Measurements from ENCODE around the gene PTBP2. TPM values are rescaled to one million over a fixed set of nuclear protein-coding genes. Genes with fewer than 3 reads are reported as not detected.

Gene PTBP2
- total RNA-seq, 2 experiments from 2014 or later: 12.4 TPM

DNA sequence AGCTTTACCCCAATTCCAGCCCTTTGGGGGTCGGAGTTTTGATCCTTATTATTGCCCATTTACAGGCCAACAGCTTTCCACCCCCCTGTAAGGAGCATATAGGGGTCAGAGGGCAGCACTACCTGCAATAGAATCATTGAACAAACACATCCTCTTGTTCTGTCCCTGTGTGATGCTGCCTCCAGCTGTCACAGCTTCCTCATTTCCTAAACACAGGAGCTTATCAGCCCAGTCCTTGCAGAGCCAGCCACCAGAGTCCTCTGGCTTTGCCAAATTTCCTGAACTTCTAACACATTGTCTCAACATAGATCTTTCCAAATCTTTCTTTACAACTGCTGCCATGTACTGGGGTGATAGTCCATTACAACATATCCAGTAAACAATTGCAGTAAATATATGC lies 32.8 kb upstream of the PTBP2 start:
- Mint-ChIP-seq H3K27ac (no peak overlapping the region), H3K9me3 (no peaks in the 10 kb centered on the region), H3K27me3 (no peaks in the 10 kb centered on the region), H3K4me3 (no peak overlapping the region), H3K36me3 (ENCODE audit: low read depth) (no peaks in the 10 kb centered on the region), H3K4me1 (ENCODE audit: low read depth) (no peaks in the 10 kb centered on the region)
- intact Hi-C loops (cut with micrococcal nuclease): no loop called here
- ChIA-PET POLR2A (no interaction called here), CTCF (no interaction called here)
- no peak for ATAC-seq
- no peak for DNase-seq
- no peak for TF ChIP-seq CTCF (IDR thresholded peaks at IDR 0.05)

DNA sequence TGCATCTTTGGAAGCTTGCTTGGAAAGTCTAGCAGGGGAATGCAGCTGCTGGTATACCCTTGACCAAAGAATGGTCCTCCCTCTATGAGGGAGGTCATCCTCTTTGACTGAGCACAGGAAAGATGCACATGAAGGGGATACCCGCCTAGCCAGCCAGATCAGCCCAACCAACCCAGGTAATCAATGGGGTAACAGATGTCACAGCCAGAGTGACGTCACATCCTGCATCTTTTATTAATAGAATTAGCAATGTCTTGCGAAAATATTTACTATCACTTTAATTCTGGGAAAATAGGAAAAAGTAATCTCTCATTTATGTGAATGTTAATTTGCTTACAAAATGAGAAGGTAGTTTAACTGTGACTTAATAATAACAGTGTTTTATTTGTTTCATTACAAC lies 25.6 kb upstream of the PTBP2 start:
- POLR2A ChIA-PET: no interaction called here
- peaks cover 3% of the 10 kb centered on the region for H3K9me3 Mint-ChIP-seq
- CTCF ChIA-PET: no interaction called here
- H3K4me1 Mint-ChIP-seq (ENCODE audit: low read depth): no peaks in the 10 kb centered on the region
- no peak overlapping the region for H3K4me3 Mint-ChIP-seq
- peaks cover 2% of the 10 kb centered on the region for H3K36me3 Mint-ChIP-seq (ENCODE audit: low read depth)
- peaks cover 2% of the 10 kb centered on the region for H3K27me3 Mint-ChIP-seq
- no peak for ATAC-seq
- no peak for DNase-seq
- intact Hi-C loops (cut with micrococcal nuclease): no loop called here
- H3K27ac Mint-ChIP-seq: no peak overlapping the region
- no peak for TF ChIP-seq CTCF (IDR thresholded peaks at IDR 0.05)

- peaks cover 7% of the 10 kb centered on the region for H3K27me3 Mint-ChIP-seq
- no peak overlapping the region for H3K27ac Mint-ChIP-seq
- DNase-seq: no peak
- ChIA-PET CTCF (no interaction called here), POLR2A (no interaction called here)
- intact Hi-C loops (cut with micrococcal nuclease): no loop called here
- no peak for TF ChIP-seq CTCF (IDR thresholded peaks at IDR 0.05)
- no peak for ATAC-seq
- peaks cover 3% of the 10 kb centered on the region for H3K9me3 Mint-ChIP-seq
- no peak overlapping the region for H3K4me3 Mint-ChIP-seq
- H3K36me3 Mint-ChIP-seq (ENCODE audit: low read depth): peaks cover 2% of the 10 kb centered on the region
- no peaks in the 10 kb centered on the region for H3K4me1 Mint-ChIP-seq (ENCODE audit: low read depth)
Observed at GRCh38 chr1:96698342-96698983, 23.1 kb upstream of the PTBP2 start.

GRCh38 chr1:96703186-96703585 lies 18.4 kb upstream of the PTBP2 start:
- no peak overlapping the region for H3K27ac Mint-ChIP-seq
- H3K4me3 Mint-ChIP-seq: no peak overlapping the region
- POLR2A ChIA-PET: no interaction called here
- no peak for ATAC-seq
- peaks cover 3% of the 10 kb centered on the region for H3K9me3 Mint-ChIP-seq
- H3K36me3 Mint-ChIP-seq (ENCODE audit: low read depth): peaks cover 2% of the 10 kb centered on the region
- CTCF ChIA-PET: no interaction called here
- no peak for DNase-seq
- intact Hi-C loops (cut with micrococcal nuclease): no loop called here
- H3K4me1 Mint-ChIP-seq (ENCODE audit: low read depth): no peaks in the 10 kb centered on the region
- TF ChIP-seq CTCF (IDR thresholded peaks at IDR 0.05): no peak
- peaks cover 7% of the 10 kb centered on the region for H3K27me3 Mint-ChIP-seq

- no peaks in the 10 kb centered on the region for H3K4me1 Mint-ChIP-seq (ENCODE audit: low read depth)
- no peak overlapping the region for H3K4me3 Mint-ChIP-seq
- POLR2A ChIA-PET: no interaction called here
- no peak overlapping the region for H3K27ac Mint-ChIP-seq
- no peaks in the 10 kb centered on the region for H3K36me3 Mint-ChIP-seq (ENCODE audit: low read depth)
- TF ChIP-seq CTCF (IDR thresholded peaks at IDR 0.05): no peak
- DNase-seq (no peak), ATAC-seq (no peak)
- CTCF ChIA-PET: no interaction called here
- intact Hi-C loops (cut with micrococcal nuclease): no loop called here
- H3K9me3 Mint-ChIP-seq: no peaks in the 10 kb centered on the region
- H3K27me3 Mint-ChIP-seq: peaks cover 3% of the 10 kb centered on the region
Observed at GRCh38 chr1:96707023-96707422, 14.6 kb upstream of the PTBP2 start.
